Prostate gland (tissue), 2 donors: ENCODE results near the gene PAX4. TPM values are rescaled to one million over a fixed set of nuclear protein-coding genes. Genes with fewer than 3 reads are reported as not detected.

Experiments
- DNase-seq: peaks from one replicate; pipeline ENCODE4 v3.0.0-alpha.2; 2019; ENCODE audit warnings: low spot score
- H3K27ac ChIP-seq, 2 donors: fragments of 200-600 bp; sonication (generic); 2 replicates each; pipeline ENCODE4 v1.5.1; 2017 to 2019
- H3K27me3 ChIP-seq: fragments of 200-600 bp; sonication (generic); replicated peaks from 2 replicates; pipeline ENCODE4 v1.5.1; 2019; ENCODE audit not compliant: insufficient read depth
- H3K36me3 ChIP-seq, 2 donors: fragments of 200-600 bp; sonication (generic); 1 replicate in 1 of 2; 2 replicates in 1 of 2; pipeline versions ENCODE4 v1.5.1 to v1.8.1; 2017 to 2019
- H3K4me1 ChIP-seq: fragments of 200-600 bp; sonication (generic); replicated peaks from 2 replicates; pipeline ENCODE4 v1.5.1; 2019
- H3K4me3 ChIP-seq, 2 donors: fragments of 200-600 bp; sonication (generic); 2 replicates each; pipeline ENCODE4 v1.5.1; 2017 to 2019
- H3K9me3 ChIP-seq: fragments of 200-600 bp; sonication (generic); 2 replicates; pipeline ENCODE4 v1.5.1; 2017
- POLR2A ChIP-seq: fragments of 450-650 bp; IDR thresholded peaks from one replicate; pipeline ENCODE4 v1.6.1; 2016; ENCODE audit warnings: antibody characterized with exemption, mild to moderate bottlenecking
- POLR2AphosphoS5 ChIP-seq: sonication (generic); formaldehyde crosslinking; IDR thresholded peaks from one replicate; pipeline ENCODE4 v1.6.1; 2017; ENCODE audit warnings: antibody characterized with exemption
- WGBS: methylation state at CpG from one replicate; pipeline ENCODE4 v1.1.5; 2018; 5-methylcytosine and 5-hydroxymethylcytosine counted together
- intact Hi-C: fragments of 100-400 bp; cut with DNase I; formaldehyde crosslinking; loops from one replicate; pipeline ENCODE4 v1.14.2; 2022
- total RNA-seq, 2 donors: library from RNA; depleted of rRNA; stranded (reverse); fragments of >200 nt; gene quantifications; one replicate each; pipeline ENCODE4 v1.1.0, GENCODE V29; 2016
- TF ChIP-seq, protein P1 (sequence below), 4 experiments: fragments of 200-600 bp in 2 of 4; fragments of 450-650 bp in 2 of 4; sonication (generic) in 2 of 4; IDR thresholded peaks; 1 replicate in 3 of 4; 2 replicates in 1 of 4; pipeline ENCODE4 v1.5.1; 2016 to 2019; ENCODE audit warnings: antibody characterized with exemption in 4 of 4, mild to moderate bottlenecking in 2 of 4, moderate library complexity in 2 of 4

Gene PAX4
- total RNA-seq, 2 donors from 2014 or later = not detected

GRCh38 chr7:127585044-127585953 lies 32.6 kb downstream of the PAX4 start, which contains the start of gene GCC1:
Gene GCC1, minus strand, starts transcription at chr7:127585596. Its CDS starts 414 bp downstream, at chr7:127585182.
- Histone ChIP-seq H3K36me3 (peaks cover 0 to 8% of the 10 kb centered on the region in 2 donors), H3K4me3 (peak within 1 kb of the TSS; percentile 73 to 88), H3K4me1 (peaks cover 18% of the 10 kb centered on the region), H3K27me3 (no peaks in the 10 kb centered on the region), H3K27ac (peak within 1 kb of the TSS; percentile 84 to 90), H3K9me3 (no peaks in the 10 kb centered on the region)
- intact Hi-C loops = loop anchor here (5.0 to 10.0 kb wide), 2 partner anchors 193 to 450 kb away; partner anchors contain the start of genes LRRC4 and ZNF800
- TF ChIP-seq POLR2AphosphoS5 (peak; percentile 98), POLR2A (peak; percentile 85)
- TF ChIP-seq, protein P1, sequence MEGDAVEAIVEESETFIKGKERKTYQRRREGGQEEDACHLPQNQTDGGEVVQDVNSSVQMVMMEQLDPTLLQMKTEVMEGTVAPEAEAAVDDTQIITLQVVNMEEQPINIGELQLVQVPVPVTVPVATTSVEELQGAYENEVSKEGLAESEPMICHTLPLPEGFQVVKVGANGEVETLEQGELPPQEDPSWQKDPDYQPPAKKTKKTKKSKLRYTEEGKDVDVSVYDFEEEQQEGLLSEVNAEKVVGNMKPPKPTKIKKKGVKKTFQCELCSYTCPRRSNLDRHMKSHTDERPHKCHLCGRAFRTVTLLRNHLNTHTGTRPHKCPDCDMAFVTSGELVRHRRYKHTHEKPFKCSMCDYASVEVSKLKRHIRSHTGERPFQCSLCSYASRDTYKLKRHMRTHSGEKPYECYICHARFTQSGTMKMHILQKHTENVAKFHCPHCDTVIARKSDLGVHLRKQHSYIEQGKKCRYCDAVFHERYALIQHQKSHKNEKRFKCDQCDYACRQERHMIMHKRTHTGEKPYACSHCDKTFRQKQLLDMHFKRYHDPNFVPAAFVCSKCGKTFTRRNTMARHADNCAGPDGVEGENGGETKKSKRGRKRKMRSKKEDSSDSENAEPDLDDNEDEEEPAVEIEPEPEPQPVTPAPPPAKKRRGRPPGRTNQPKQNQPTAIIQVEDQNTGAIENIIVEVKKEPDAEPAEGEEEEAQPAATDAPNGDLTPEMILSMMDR (IDR thresholded peaks at IDR 0.05) = no peak
- WGBS = 3% methylated on average over 62 of the region's 78 CpGs
- peak; percentile 89 for DNase-seq

- H3K27me3 ChIP-seq = no peaks in the 10 kb centered on the region
- TF ChIP-seq POLR2AphosphoS5 = no peak
- no peak for TF ChIP-seq POLR2A
- TF ChIP-seq, protein P1 (IDR thresholded peaks at IDR 0.05) = no peak
- H3K36me3 ChIP-seq = peaks cover 0 to 8% of the 10 kb centered on the region in 2 donors
- no peak for DNase-seq
- H3K4me3 ChIP-seq = peak overlapping the region; percentile 73 to 88
- peak overlapping the region; percentile 84 to 90 for H3K27ac ChIP-seq
- WGBS = 23% methylated on average over 12 of the region's 12 CpGs
- peaks cover 18% of the 10 kb centered on the region for H3K4me1 ChIP-seq
- intact Hi-C loops = loop anchor here (5.0 to 10.0 kb wide), 2 partner anchors 192 to 450 kb away; partner anchors contain the start of genes LRRC4 and ZNF800
- no peaks in the 10 kb centered on the region for H3K9me3 ChIP-seq
Observed at GRCh38 chr7:127584648-127585043, 33.3 kb downstream of the PAX4 start.

GRCh38 chr7:127582361-127582760 lies 35.6 kb downstream of the PAX4 start:
- intact Hi-C loops = loop anchor here (10.0 kb wide), 1 partner anchor 452 kb away; the partner anchor contains the start of gene LRRC4
- DNase-seq = no peak
- WGBS = 75% methylated on average over 13 of the region's 14 CpGs

DNA sequence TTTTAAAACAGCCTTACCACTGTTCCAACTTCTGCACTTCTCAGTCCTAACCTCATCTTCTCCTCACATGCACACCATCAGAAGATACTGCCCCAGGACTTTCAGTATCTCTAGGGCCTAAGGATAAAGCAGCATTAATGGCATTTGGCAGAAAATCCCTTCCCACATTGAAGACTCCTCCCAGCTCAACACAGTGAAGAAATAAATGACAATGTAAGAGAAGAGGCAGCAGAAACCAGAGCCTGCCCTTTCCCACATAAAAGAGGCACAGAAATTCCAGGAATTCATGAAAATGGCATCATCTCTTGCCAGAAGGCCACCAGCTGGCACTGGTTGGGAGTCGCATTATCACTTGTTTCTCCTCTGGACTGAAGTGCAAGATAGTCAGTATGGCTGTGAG lies 36.2 kb downstream of the PAX4 start:
- no peak for DNase-seq
- Histone ChIP-seq H3K27me3 (no peaks in the 10 kb centered on the region), H3K9me3 (no peaks in the 10 kb centered on the region), H3K4me1 (peaks cover 12% of the 10 kb centered on the region), H3K4me3 (no peak overlapping the region), H3K27ac (no peak overlapping the region), H3K36me3 (peaks cover 0 to 8% of the 10 kb centered on the region in 2 donors)
- intact Hi-C loops = loop anchor here (10.0 kb wide), 1 partner anchor 453 kb away; the partner anchor contains the start of gene LRRC4
- TF ChIP-seq POLR2A (no peak), POLR2AphosphoS5 (no peak)
- TF ChIP-seq, protein P1 (IDR thresholded peaks at IDR 0.05) = no peak
- 100% methylated on average over 1 of the region's 1 CpG for WGBS

More at GRCh38 chr7:127582361-127582760, 35.6 kb downstream of the PAX4 start:
- TF ChIP-seq POLR2A = no peak
- TF ChIP-seq, protein P1 (IDR thresholded peaks at IDR 0.05) = no peak
- TF ChIP-seq POLR2AphosphoS5 = no peak
- peaks cover 0 to 8% of the 10 kb centered on the region in 2 donors for H3K36me3 ChIP-seq
- H3K27ac ChIP-seq = no peak overlapping the region
- H3K27me3 ChIP-seq = no peaks in the 10 kb centered on the region
- peaks cover 12% of the 10 kb centered on the region for H3K4me1 ChIP-seq
- no peaks in the 10 kb centered on the region for H3K9me3 ChIP-seq
- no peak overlapping the region for H3K4me3 ChIP-seq
